Lung microvascular endothelial cell (primary cell): ENCODE results near the gene FAM228A. TPM values are rescaled to one million over a fixed set of nuclear protein-coding genes. Genes with fewer than 3 reads are reported as not detected.
"Not testable (repeated sequence)": the region's sequence is repeated elsewhere in the genome, so short reads cannot be mapped to it uniquely, and the experiment has no call there.

Source experiments
- DNase-seq, 2 donors: peaks; one replicate each; pipeline versions ENCODE4 v3.0.0 to v3.0.0-alpha.2; 2010; ENCODE audit warnings: low read depth in 2 of 2
- total RNA-seq: library from RNA; depleted of rRNA; stranded (reverse); fragments of >200 nt; gene quantifications from 2 replicates; pipeline ENCODE4 v1.2.1, GENCODE V29; 2014

The FAM228A gene
- total RNA-seq, 1 donor from 2014 or later = 0.20 TPM

DNA sequence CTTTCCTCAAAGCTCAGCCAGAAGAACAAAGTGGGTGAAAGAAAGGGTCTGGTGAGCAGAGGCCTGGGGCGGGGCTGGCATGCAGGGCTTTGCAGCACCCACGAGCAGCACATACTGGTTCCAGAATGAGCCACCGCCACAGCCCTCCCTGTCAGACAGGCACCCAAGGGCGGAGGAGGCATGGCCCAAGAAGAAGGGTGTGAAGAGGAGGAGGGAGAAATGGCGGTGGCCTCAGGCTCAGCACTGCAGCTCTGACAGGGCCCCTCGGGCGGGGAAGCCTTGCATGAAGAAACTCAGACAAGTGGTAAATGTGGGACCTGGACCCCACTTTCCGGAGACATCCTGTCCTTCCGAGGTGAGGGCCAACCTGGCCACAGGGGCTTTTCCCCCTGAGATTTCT is 15.7 kb downstream of the FAM228A start:
- DNase-seq = no peak

DNA sequence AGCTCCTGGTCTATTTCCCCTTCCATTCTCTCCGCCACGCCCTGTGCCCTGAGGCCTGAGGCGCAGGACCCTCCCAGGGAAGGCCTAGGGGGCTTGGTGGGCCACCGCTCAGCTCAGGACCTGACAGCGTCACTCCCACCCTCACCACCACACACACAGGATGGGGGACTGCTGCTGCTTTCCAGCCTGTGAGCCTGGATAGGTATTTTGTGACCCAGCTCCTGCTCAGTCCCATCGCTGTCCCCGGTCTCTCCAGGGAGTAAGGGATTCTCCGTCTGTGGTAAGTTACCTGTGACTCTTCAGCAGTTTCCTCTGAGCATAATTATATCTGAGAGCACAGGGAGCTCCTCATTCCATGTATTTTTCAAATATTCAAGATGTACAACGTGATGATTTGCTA is 16.3 kb downstream of the FAM228A start:
- DNase-seq = no peak

DNA sequence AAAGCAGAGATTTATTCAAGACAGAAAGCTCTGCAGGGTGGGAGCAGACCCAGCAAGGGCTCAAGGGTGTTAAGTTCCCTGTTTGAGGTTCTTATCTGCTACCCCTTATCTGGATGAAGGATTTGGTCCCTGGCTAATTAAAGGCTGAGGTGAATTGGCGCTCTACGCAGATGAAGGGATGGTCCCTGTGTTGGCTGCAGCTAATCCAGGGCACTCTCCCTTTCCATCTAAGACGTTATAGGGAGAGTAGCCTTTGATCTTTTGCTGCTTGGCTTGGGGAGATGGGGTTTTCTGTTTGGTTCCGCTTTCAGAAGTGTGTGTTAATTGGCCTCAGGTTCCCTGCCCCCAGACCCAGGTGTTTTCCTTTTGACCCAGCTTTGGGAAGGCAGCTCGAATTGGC is 17.0 kb downstream of the FAM228A start:
- DNase-seq = no peak

DNA sequence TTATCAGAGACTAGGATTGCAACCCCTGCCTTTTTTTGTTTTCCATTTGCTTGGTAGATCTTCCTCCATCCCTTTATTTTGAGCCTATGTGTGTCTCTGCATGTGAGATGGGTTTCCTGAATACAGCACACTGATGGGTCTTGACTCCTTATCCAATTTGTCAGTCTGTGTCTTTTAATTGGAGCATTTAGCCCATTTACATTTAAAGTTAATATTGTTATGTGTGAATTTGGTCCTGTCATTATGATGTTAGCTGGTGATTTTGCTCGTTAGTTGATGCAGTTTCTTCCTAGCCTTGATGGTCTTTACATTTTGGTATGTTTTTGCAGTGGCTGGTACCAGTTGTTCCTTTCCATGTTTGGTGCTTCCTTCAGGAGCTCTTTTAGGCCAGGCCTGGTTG is 22.4 kb downstream of the FAM228A start:
- not testable (repeated sequence) for DNase-seq

DNA sequence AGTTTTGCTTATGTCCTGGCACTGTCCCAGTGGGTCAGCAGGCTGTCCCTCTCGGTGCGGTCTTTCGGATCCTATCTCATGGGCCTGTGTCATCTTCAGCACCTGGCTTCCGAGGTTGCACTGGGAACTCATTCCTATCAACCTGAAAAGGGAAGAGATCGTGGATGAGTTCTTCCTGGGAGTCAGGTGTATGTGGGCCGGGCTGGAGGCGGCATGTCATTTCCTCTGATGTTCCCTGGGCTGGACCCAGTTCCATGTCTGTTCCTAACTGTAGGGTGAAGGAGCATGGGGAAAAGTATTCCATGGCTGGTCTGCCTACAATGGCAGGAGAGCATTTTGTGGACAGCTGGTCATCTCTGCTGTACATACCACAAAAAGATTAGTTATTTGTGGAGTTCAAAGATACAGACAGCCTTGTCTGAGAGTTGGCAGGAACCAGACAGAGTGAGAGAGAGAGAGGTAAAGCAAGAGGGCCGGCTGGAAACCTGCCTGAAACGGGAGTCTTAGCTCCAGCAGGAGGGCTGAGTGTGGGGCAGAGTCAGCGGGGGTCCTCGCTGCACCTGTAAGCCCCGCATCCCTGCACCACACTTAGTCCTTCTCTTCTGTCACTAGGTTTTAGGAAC is 25.2 kb downstream of the FAM228A start:
- DNase-seq = no peak

DNA sequence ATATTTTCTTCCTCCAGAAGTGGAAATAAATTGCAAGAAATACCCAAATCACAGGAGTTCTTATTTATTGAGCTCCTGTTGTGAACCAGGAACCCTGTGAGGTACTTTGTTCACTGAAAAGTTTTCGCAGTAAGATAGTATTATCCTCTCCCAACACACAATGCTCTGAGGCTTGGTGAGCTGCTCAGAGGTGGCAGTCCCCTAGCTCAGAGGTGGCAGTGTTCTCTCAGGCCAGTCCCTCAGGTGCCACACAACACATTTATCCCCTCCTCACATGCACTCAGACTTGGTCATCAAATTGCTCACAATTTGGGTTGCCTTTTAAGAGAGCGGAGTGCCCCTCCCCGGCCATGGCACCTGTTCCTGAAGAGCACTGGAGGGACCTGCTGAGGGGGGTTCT is 25.9 kb downstream of the FAM228A start:
- no peak for DNase-seq

DNA sequence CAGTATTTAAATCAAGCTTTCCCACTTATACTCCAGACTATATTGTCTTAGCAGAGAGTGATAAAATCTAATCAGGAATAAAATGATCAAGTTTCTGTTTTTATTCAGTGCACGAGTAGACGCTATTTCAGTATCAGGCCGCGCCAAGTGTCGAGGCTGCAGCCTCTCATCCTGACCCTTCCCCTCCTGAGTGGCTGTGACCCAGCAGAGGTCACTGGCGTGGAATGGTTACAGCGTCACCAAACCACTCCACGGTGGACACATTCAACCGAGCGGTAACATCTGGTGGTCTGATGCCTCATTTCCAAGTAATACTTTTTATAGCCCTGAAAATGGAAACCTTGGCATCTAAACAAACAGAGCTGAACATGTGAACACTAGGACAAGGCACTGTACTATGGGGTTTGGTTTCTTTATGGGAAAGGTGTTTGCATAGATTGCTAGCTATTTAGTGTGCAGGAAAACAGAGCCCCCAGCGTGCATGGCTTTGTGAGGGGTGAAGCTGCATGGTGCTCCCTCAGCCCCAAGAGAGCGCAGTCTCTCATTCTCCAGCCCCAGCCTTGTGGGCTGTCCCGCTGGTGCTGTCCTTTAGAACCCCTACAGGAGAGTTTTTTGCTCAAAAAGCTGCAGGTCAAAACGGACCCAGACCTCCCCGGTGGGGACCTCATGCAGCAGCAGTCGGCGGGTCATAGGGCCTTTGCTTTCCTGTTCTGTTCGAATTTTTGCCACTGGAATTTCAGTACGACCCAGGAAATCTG is 28.4 kb downstream of the FAM228A start:
- no peak for DNase-seq

DNA sequence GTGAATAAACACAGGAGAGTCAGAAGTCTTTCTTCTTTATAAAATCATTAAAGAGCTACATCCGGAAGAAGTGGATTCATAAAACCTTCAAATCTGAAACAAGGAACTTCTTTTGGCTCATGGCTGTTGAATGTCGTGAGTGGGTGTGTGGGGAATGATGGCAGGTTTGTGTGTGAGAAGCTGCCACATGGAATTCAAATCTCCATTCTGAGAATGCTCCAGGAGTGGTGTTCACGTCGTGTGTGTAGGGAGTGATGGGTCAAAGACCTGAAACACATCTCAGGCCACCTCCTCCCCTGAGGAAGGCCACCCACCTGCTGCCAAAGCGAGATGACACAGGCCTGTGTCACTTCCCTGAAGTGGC is 28.9 kb downstream of the FAM228A start:
- DNase-seq = no peak

DNA sequence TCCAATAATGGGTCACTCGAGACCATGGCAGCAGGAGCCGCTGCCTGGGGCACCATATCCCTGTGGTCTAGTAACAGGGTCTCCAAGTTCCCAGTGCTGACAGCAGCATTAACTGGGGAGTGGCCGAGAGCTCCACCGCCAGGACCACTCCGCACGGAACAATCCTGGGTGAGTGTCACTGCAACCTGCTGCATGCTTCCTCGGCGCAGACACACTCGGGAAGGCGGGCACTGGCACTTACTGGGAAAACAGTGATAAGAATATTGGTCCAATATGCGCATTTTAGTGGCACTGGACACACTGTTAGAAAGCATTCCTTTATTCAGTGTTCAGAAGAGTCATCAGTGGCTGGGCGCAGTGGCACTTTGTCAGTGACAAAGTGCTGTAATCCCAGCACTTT is 29.7 kb downstream of the FAM228A start:
- DNase-seq = no peak

DNA sequence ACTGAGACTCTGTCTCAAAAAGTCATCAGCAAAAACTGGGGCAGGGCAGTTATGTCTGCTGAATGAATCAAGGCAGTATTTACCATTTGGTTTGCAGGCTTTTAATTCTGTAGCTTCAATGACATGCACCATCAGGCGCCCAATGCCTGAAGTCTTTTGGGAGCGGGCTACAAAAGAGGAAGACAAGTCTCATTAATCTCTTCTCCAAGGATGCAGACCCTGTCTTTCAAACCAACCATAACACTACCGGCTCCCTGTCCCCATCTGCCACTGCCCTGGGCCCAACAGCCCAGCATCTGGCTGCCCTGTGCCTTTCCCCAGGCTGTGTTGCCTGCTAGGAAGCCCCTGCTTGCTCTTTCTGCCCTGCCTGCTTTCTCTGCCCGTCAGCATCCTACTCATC is 30.3 kb downstream of the FAM228A start:
- no peak for DNase-seq

DNA sequence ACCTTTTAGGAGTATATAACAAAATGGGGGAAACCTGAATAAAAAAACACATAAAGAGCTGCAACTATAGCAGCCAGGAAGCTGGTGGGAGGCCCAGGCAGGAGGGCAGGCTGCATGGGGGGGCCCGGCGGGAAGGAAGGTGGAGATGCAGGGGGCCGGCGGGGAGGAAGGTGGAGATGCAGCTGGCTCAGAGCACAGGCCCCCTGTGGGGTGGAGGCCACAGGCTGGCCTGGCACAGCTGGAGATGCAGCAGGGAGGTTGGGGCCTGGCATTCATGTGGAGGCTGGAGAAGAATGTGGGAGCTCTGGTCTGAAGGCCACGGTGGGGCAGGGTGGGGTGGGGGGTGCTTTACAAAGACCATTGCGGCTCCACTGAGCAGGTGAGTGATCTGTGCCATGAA is 31.4 kb downstream of the FAM228A start:
- DNase-seq = no peak

DNA sequence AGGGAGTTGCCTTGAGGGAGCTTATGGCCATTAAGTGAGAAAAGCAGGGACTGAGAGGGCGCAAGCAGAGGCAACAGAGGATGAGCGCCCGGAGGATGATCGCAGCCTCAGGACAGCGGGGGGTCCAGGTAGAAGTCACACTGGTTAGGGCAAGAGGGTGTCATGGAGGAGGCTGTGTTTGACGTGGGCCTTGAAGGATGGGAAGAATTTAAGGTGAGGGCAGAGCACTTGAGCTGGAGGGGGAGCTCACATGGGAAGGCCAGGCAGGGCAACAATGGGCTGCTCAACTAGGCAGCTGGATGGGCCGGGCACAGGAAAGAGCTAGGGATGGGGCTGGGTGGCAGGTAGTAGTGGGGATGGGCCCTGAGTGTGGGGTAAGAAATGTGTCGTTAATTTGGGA is 31.9 kb downstream of the FAM228A start:
- no peak for DNase-seq

DNA sequence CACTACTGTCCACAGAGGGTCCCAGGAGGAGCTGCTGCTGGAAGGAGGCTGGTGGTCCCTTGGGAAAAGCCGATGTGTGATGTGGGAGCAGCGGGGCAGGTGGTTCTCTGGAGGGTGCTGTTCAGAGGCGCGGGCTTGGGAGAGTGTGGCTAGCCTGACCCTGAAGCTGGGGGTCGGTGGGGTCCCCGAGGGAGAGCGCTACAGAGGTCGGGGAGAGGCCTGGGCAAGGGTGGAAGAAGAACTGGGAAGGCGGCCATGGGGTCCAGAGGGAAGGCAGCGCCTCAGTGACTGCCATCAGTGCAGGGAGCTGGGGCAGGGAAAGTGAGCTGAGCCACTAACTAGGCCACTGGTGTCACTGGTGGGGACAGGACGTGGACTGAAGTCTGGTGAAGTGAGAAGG is 32.5 kb downstream of the FAM228A start:
- DNase-seq = no peak

DNA sequence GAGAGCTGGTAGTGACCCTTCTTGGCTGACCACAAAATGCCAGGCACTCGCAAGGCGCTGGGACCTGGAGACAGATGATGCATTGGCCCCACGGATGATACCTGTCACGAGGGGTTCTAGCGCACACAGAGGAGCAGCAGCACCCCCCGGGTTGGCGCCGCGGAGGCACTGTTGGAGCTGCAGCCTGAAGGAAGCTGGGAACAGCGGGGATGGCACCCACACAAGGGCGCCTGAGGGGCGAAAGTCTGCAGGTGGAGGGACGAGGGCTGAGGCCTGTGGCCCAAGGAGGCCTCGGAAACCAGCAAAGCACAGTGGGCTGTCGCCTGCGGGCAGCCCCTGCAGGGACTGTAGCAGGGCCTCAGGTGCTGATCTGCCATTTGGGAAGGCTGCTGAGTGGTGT is 33.6 kb downstream of the FAM228A start:
- no peak for DNase-seq

DNA sequence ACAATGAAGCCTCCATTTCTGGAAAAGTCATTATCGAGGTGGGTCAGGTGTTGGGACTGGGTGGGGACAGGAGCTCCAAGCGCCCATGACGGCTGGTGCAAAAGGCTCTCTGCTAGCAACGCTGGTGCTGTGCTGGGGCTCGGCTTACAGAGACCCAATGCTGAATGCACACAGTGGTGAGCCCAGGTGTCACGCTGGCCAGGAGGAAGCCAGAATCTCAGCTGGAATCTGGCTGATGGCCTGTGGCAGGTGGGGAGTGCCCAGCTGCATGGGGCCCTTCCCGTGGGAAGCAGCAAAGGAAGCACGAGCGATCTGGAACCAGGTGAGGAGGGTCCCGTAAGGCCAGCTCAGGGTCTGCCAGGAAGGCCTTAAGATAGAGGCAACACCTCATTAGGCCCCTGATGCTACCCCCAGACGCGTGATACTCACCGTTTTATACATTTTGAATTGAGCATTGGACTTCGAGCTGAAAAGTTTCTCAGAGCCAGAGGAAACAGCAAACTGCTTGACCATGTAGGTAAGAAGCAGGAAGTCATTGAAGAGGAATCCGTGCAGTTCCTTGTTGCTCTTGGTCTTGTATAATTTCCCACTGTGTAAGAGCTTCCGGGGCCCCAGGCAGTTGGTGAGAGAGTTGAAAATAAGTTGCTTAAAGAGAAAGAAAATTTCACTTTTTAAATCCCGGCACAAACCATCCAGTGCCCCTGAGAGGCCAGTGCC is 34.7 kb downstream of the FAM228A start:
- DNase-seq = no peak

DNA sequence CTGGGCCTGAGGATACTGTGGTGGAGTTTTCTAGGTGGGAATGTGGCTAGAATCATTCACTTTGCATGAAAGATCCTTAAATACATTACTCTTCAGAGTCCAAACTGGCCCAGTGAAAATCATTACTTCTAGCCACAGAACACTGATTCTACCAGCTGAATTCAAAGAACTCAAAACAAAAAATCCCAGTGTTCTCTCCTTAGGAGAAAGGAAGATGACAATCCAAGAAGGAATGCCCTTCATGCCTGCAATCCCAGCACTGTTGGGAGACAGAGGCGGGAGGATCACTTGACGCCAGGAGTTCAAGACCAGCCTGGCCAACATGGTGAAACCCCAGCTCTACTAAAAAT is 35.2 kb downstream of the FAM228A start:
- no peak for DNase-seq

DNA sequence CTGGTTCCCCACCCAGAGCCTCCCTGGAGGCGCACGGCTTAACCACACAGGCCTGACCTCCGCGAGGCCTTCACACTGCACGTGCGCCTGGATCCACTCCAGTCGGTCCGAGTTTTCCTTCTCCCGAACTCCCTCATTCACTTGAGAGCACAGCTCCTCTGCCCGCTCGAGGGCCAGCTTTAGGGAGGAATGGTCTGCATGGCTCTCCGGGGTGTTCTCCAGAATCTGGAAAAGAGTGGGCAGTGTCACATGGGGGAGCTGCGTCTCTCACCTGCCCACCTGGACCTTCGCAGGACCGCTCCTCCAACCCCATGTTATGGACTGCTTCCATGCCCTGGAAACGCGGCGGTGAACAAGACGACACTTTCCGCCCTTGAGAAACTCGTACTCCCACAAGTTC is 35.9 kb downstream of the FAM228A start:
- no peak for DNase-seq

DNA sequence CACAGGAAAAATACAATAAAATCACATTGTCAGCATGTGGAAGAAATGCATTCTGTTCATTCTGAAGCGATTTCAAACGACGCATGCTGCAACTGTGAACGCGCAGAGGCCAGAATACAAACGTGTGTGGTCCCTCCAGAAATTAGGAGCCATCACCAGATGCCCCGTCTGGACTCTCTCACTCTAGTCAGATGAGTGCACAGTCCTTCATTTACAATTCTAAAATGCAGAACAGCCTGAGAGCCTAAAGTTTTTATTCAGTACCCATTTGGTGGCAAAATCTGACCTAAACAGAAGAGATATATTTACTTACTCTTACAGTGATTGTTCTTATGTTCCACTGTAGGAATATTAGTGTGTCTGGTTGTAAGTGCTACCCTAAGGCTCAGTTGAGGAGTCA is 36.6 kb downstream of the FAM228A start:
- no peak for DNase-seq

DNA sequence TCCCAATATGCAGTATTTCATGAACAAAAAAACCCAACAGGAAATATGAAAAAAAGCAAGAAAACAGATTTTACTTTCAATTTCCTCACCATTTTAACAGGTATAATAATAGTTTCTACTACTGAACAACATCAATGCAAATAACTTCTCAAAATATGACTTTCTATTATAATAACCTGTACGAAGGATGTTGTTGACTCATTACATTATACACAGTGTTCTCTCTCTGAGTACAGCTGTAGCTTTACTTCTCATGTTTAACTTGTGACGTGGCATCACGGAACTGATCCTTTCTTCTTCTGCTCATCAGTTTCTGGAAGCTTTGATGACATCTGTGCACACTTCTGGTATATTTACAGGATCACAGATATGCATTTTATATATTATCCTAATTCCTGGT is 40.0 kb downstream of the FAM228A start:
- no peak for DNase-seq

DNA sequence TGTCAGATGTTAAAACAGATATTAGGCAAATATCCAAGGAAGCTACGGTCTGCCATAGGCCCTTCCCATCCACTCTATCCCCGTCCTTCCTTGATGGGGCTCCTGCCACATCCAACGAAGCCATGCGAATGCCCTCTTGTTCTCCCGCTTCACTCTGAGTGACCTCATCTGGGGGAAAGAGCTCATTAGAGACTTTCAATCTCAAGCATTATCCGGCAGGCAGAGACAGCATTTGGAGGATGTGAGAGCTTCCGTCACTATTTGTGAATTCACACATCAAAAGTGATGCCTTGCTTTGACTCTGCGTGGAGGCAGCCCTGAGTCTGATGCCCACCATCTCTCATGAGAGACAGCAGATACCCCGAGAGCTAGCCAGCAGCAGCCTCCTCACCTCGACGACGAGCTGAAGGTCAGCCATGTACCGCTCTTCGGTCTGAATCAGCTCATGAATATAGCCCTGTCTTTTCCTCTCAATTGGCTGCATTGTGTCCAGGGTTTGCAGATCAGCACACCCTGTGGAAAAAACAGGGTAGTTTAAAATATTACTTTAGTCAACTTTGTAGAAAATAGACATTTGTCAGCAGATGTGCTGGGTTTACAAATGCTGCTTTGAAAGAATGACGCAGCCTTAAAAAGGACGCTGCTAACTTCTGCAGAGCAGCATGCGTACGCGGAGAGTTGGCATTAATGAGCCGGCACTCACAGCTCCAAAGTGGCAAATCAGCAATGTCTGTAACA is 45.9 kb downstream of the FAM228A start:
- no peak for DNase-seq

DNA sequence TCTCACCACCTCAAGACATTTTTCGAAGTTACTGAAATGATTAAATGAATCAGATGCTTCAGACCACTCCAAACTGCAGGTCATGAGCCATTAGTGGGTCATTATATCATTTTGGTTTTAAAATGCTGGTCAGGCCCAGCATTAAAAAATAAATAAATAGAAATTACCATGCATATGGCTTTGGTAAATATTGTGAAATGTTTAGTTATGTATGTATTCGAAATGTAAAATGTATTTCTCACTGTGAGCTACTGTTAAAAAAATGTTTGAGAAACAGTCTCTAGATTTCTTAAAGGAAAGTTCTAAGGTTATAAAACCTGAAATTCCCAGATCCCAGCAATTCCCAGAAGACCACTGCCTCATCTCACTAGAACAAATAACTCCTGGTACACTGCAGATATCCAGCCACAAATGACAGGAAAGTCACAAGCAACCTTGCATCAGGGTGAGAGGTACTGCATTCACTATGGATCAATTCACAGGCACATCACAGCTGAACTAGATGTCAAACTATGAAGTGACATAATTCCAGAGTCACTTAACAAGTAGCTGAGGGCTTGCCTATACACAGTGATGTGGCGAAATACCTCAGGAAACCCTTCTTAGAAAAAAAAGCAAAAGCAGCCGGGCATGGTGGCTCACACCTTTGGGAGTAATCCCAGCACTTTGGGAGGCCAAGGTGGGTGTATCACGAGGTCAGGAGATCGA is 46.6 kb downstream of the FAM228A start:
- no peak for DNase-seq

DNA sequence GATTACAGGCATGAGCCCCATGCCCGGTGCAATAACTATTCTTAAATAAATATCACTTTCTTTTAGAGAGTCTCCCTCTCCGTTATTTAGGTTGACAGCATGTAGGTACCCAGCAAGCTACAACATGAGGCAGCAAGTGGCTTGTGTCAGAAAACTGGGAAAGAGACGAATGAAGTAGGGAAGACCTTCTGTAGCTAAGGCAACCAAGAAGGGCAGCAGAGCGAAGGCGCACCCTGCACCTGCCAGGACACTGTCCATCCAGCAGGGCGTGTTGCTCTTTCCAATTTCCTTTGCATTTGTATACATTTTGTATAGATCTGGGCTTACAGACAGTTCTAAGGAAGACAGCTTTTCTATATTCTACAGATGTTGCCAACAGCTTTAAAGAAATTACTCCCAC is 48.1 kb downstream of the FAM228A start:
- DNase-seq = no peak
